Esophagus muscularis mucosa (tissue), 3 donors: ENCODE measurements around the gene EPHA6.

Source experiments
- CTCF ChIP-seq, 3 experiments: fragments of 200-600 bp in 2 of 3; fragments of 450-650 bp in 1 of 3; sonication (generic) in 2 of 3; IDR thresholded peaks; one replicate each; pipeline ENCODE4 v1.5.1; 2017 to 2019; ENCODE audit warnings: antibody characterized with exemption in 3 of 3, mild to moderate bottlenecking in 2 of 3, moderate library complexity in 1 of 3
- POLR2A ChIP-seq: fragments of 450-650 bp; IDR thresholded peaks from one replicate; pipeline ENCODE4 v1.6.1; 2017; ENCODE audit warnings: antibody characterized with exemption, moderate library complexity, mild to moderate bottlenecking, low read depth
- POLR2AphosphoS5 ChIP-seq, 2 donors: sonication (generic); formaldehyde crosslinking; IDR thresholded peaks; one replicate each; pipeline ENCODE4 v1.6.1; 2017; ENCODE audit warnings: antibody characterized with exemption in 2 of 2

GRCh38 chr3:97432914-97433313 lies 618.5 kb downstream of the EPHA6 start:
- TF ChIP-seq CTCF (IDR thresholded peaks at IDR 0.05) (no peak), POLR2AphosphoS5 (IDR thresholded peaks at IDR 0.05) (no peak), POLR2A (no peak)
